ENCODE measurements around the gene FAM216B. TPM values are rescaled to one million over a fixed set of nuclear protein-coding genes. Genes with fewer than 3 reads are reported as not detected.

The FAM216B gene
- polyA plus RNA-seq, result under 1 TPM in 3 of 4 donors, not detected in 1; 0.09 to 0.27 (median 0.12) TPM
- long read RNA-seq, donor 1, result 0 reads
- long read RNA-seq, donor 2, result 0 reads
- long read RNA-seq, donor 3, result 0 reads
- long read RNA-seq, donor 4, result 0 reads
- long read RNA-seq, donor 5, result 0 reads
- long read RNA-seq, donor 6, result 0 reads
- long read RNA-seq, donor 7, result 0 reads
- long read RNA-seq, donor 8, result 0 reads
- long read RNA-seq, donor 9, result 0 reads
- long read RNA-seq, donor 10, result 0 reads

DNA sequence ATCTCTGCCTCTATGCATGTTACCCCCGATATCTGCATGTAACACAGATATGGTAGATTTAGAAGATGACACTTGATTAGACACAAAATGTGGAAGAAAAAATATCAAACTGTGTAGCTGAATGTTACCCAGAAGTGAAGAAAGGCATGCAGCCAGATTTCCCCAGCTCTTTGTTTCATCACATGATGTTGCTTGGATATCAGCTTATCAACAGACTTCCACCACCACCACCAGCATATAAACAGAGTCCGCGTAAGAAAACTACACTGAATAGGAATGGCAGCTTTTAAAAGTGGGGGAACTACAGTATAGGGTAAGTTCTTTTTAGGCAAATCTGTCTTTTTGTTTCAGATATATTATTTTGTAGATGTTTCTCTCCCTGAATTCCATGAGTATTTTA lies at the start of gene FAM216B:
Gene FAM216B (plus strand): TSS at position 233 of the 400 bp plus-strand sequence. CDS start 2,484 bp downstream, outside the sequence.
- 68 to 91% (median 88%) methylated on average over 3 of the region's 3 CpGs for WGBS, 3 donors
- no peaks in the 10 kb centered on the region for H3K27me3 ChIP-seq (ENCODE audit: control insufficient read depth in 3 of 3, insufficient read depth in 3 of 3, low read length in 3 of 3)
- no peak within 1 kb of the TSS for H3K27ac ChIP-seq (ENCODE audit: low read depth in 1 of 3, low read length in 2 of 3)
- FAIRE-seq (no peak), DNase-seq (no peak)
- H3K36me3 ChIP-seq (ENCODE audit: control insufficient read depth in 3 of 3, insufficient read depth in 2 of 3, low read depth in 1 of 3, low read length in 3 of 3), result no peaks in the 10 kb centered on the region
- no peaks in the 10 kb centered on the region for H3K9me3 ChIP-seq (ENCODE audit: control insufficient read depth in 2 of 2, insufficient read depth in 1 of 2, low read depth in 1 of 2, low read length in 1 of 2)
- H3K4me3 ChIP-seq (ENCODE audit: low read depth in 1 of 3, low read length in 3 of 3), result no peak within 1 kb of the TSS
- H3K4me1 ChIP-seq (ENCODE audit: control insufficient read depth in 3 of 3, insufficient read depth in 2 of 3, low read depth in 1 of 3, low read length in 2 of 3), result no peaks in the 10 kb centered on the region

- DNase-seq, result no peak
- H3K4me1 ChIP-seq (ENCODE audit: control insufficient read depth in 3 of 3, insufficient read depth in 2 of 3, low read depth in 1 of 3, low read length in 2 of 3), result no peaks in the 10 kb centered on the region
- no peak overlapping the region for H3K4me3 ChIP-seq (ENCODE audit: low read depth in 1 of 3, low read length in 3 of 3)
- no peaks in the 10 kb centered on the region for H3K27me3 ChIP-seq (ENCODE audit: control insufficient read depth in 3 of 3, insufficient read depth in 3 of 3, low read length in 3 of 3)
- H3K27ac ChIP-seq (ENCODE audit: low read depth in 1 of 3, low read length in 2 of 3), result no peak overlapping the region
- FAIRE-seq, result no peak
- H3K36me3 ChIP-seq (ENCODE audit: control insufficient read depth in 3 of 3, insufficient read depth in 2 of 3, low read depth in 1 of 3, low read length in 3 of 3), result no peaks in the 10 kb centered on the region
- no peaks in the 10 kb centered on the region for H3K9me3 ChIP-seq (ENCODE audit: control insufficient read depth in 2 of 2, insufficient read depth in 1 of 2, low read depth in 1 of 2, low read length in 1 of 2)
These were observed 49.3 kb upstream of the FAM216B start for GRCh38 chr13:42732073-42732472.

- H3K4me3 ChIP-seq (ENCODE audit: low read depth in 1 of 3, low read length in 3 of 3), result no peak overlapping the region
- no peak overlapping the region for H3K27ac ChIP-seq (ENCODE audit: low read depth in 1 of 3, low read length in 2 of 3)
- no peak for FAIRE-seq
- no peaks in the 10 kb centered on the region for H3K4me1 ChIP-seq (ENCODE audit: control insufficient read depth in 3 of 3, insufficient read depth in 2 of 3, low read depth in 1 of 3, low read length in 2 of 3)
- H3K9me3 ChIP-seq (ENCODE audit: control insufficient read depth in 2 of 2, insufficient read depth in 1 of 2, low read depth in 1 of 2, low read length in 1 of 2), result no peaks in the 10 kb centered on the region
- no peaks in the 10 kb centered on the region for H3K27me3 ChIP-seq (ENCODE audit: control insufficient read depth in 3 of 3, insufficient read depth in 3 of 3, low read length in 3 of 3)
- 86 to 91% (median 90%) methylated on average over 2 of the region's 2 CpGs for WGBS, 3 donors
- no peaks in the 10 kb centered on the region for H3K36me3 ChIP-seq (ENCODE audit: control insufficient read depth in 3 of 3, insufficient read depth in 2 of 3, low read depth in 1 of 3, low read length in 3 of 3)
- no peak for DNase-seq
These were observed 48.3 kb upstream of the FAM216B start for GRCh38 chr13:42733046-42733445.

DNA sequence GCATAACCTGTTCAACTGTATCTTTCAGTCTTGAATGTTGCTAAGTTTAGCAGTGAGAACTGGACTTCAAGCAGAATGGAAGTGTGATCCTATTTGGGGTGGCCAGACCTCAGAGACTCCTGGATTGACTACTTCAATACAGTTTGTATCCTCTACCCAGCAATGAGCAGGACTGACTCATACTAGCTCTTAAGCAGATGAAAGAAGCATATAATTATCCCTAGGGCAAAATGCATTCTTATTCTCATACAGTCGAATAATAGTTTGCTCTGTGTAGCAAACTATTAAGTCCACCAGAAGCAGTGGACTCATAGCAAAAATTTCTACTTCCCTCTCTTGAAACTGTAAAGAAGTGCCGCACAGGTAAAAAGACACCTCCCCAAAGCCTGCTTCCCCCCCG lies 46.4 kb upstream of the FAM216B start:
- no peaks in the 10 kb centered on the region for H3K36me3 ChIP-seq (ENCODE audit: control insufficient read depth in 3 of 3, insufficient read depth in 2 of 3, low read depth in 1 of 3, low read length in 3 of 3)
- no peaks in the 10 kb centered on the region for H3K9me3 ChIP-seq (ENCODE audit: control insufficient read depth in 2 of 2, insufficient read depth in 1 of 2, low read depth in 1 of 2, low read length in 1 of 2)
- 84 to 87% (median 85%) methylated on average over 3 of the region's 3 CpGs for WGBS, 3 donors
- H3K27me3 ChIP-seq (ENCODE audit: control insufficient read depth in 3 of 3, insufficient read depth in 3 of 3, low read length in 3 of 3), result no peaks in the 10 kb centered on the region
- H3K4me1 ChIP-seq (ENCODE audit: control insufficient read depth in 3 of 3, insufficient read depth in 2 of 3, low read depth in 1 of 3, low read length in 2 of 3), result no peaks in the 10 kb centered on the region
- H3K27ac ChIP-seq (ENCODE audit: low read depth in 1 of 3, low read length in 2 of 3), result no peak overlapping the region
- H3K4me3 ChIP-seq (ENCODE audit: low read depth in 1 of 3, low read length in 3 of 3), result no peak overlapping the region
- FAIRE-seq, result no peak
- DNase-seq, result no peak

GRCh38 chr13:42740753-42741152 lies 40.6 kb upstream of the FAM216B start:
- DNase-seq (peak; percentile 32 to 43), FAIRE-seq (no peak)
- Histone ChIP-seq H3K27me3 (ENCODE audit: control insufficient read depth in 3 of 3, insufficient read depth in 3 of 3, low read length in 3 of 3) (no peaks in the 10 kb centered on the region), H3K36me3 (ENCODE audit: control insufficient read depth in 3 of 3, insufficient read depth in 2 of 3, low read depth in 1 of 3, low read length in 3 of 3) (no peaks in the 10 kb centered on the region), H3K4me3 (ENCODE audit: low read depth in 1 of 3, low read length in 3 of 3) (no peak overlapping the region), H3K27ac (ENCODE audit: low read depth in 1 of 3, low read length in 2 of 3) (no peak overlapping the region), H3K9me3 (ENCODE audit: control insufficient read depth in 2 of 2, insufficient read depth in 1 of 2, low read depth in 1 of 2, low read length in 1 of 2) (no peaks in the 10 kb centered on the region), H3K4me1 (ENCODE audit: control insufficient read depth in 3 of 3, insufficient read depth in 2 of 3, low read depth in 1 of 3, low read length in 2 of 3) (no peaks in the 10 kb centered on the region)
- 3 to 30% (median 14%) methylated on average over 1 of the region's 1 CpG for WGBS, 3 donors

GRCh38 chr13:42741914-42742313 lies 39.5 kb upstream of the FAM216B start:
- 67 to 84% (median 82%) methylated on average over 2 of the region's 2 CpGs for WGBS, 3 donors
- FAIRE-seq, result no peak
- DNase-seq, result no peak
- Histone ChIP-seq H3K4me3 (ENCODE audit: low read depth in 1 of 3, low read length in 3 of 3) (no peak overlapping the region), H3K27me3 (ENCODE audit: control insufficient read depth in 3 of 3, insufficient read depth in 3 of 3, low read length in 3 of 3) (no peaks in the 10 kb centered on the region), H3K4me1 (ENCODE audit: control insufficient read depth in 3 of 3, insufficient read depth in 2 of 3, low read depth in 1 of 3, low read length in 2 of 3) (no peaks in the 10 kb centered on the region), H3K27ac (ENCODE audit: low read depth in 1 of 3, low read length in 2 of 3) (no peak overlapping the region), H3K9me3 (ENCODE audit: control insufficient read depth in 2 of 2, insufficient read depth in 1 of 2, low read depth in 1 of 2, low read length in 1 of 2) (no peaks in the 10 kb centered on the region), H3K36me3 (ENCODE audit: control insufficient read depth in 3 of 3, insufficient read depth in 2 of 3, low read depth in 1 of 3, low read length in 3 of 3) (no peaks in the 10 kb centered on the region)

DNA sequence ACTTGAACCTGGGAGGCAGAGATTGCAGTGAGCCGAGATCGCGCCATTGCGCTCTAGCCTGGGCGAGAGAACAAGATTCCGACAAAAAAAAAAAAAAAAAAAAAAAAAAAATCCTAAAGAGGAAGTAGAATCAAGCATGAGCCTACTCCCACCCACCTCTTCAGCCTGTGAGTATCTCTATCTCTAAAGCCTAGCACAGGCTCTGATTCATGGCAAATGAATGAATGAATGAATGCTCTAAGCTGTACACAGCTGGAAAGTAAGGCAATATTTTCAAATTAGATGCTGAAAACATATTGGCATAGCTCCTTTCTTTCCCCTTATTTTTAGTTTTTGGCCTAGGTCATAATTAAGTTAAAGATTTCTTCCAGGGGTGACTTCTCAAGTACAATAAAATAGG lies 35.7 kb upstream of the FAM216B start:
- DNase-seq (no peak), FAIRE-seq (no peak)
- H3K4me3 ChIP-seq (ENCODE audit: low read depth in 1 of 3, low read length in 3 of 3), result no peak overlapping the region
- H3K36me3 ChIP-seq (ENCODE audit: control insufficient read depth in 3 of 3, insufficient read depth in 2 of 3, low read depth in 1 of 3, low read length in 3 of 3), result no peaks in the 10 kb centered on the region
- no peaks in the 10 kb centered on the region for H3K9me3 ChIP-seq (ENCODE audit: control insufficient read depth in 2 of 2, insufficient read depth in 1 of 2, low read depth in 1 of 2, low read length in 1 of 2)
- H3K4me1 ChIP-seq (ENCODE audit: control insufficient read depth in 3 of 3, insufficient read depth in 2 of 3, low read depth in 1 of 3, low read length in 2 of 3), result no peaks in the 10 kb centered on the region
- H3K27me3 ChIP-seq (ENCODE audit: control insufficient read depth in 3 of 3, insufficient read depth in 3 of 3, low read length in 3 of 3), result no peaks in the 10 kb centered on the region
- H3K27ac ChIP-seq (ENCODE audit: low read depth in 1 of 3, low read length in 2 of 3), result no peak overlapping the region
- WGBS, 3 donors, result 92 to 100% (median 95%) methylated on average over 6 of the region's 6 CpGs

GRCh38 chr13:42746866-42747265 lies 34.5 kb upstream of the FAM216B start:
- peak overlapping the region in 1 of 3 donors; percentile 18 for H3K27ac ChIP-seq (ENCODE audit: low read depth in 1 of 3, low read length in 2 of 3)
- WGBS, 3 donors, result 68 to 75% (median 72%) methylated on average over 2 of the region's 2 CpGs
- FAIRE-seq, result no peak

GRCh38 chr13:42747399-42747873 lies 33.9 kb upstream of the FAM216B start:
- FAIRE-seq (no peak), DNase-seq (peak in 1 of 2 donors; percentile 12)
- Histone ChIP-seq H3K4me3 (ENCODE audit: low read depth in 1 of 3, low read length in 3 of 3) (no peak overlapping the region), H3K27me3 (ENCODE audit: control insufficient read depth in 3 of 3, insufficient read depth in 3 of 3, low read length in 3 of 3) (no peaks in the 10 kb centered on the region), H3K27ac (ENCODE audit: low read depth in 1 of 3, low read length in 2 of 3) (peak overlapping the region in 1 of 3 donors; percentile 22), H3K4me1 (ENCODE audit: control insufficient read depth in 3 of 3, insufficient read depth in 2 of 3, low read depth in 1 of 3, low read length in 2 of 3) (no peaks in the 10 kb centered on the region), H3K9me3 (ENCODE audit: control insufficient read depth in 2 of 2, insufficient read depth in 1 of 2, low read depth in 1 of 2, low read length in 1 of 2) (no peaks in the 10 kb centered on the region), H3K36me3 (ENCODE audit: control insufficient read depth in 3 of 3, insufficient read depth in 2 of 3, low read depth in 1 of 3, low read length in 3 of 3) (no peaks in the 10 kb centered on the region)
- 45 to 50% (median 47%) methylated on average over 4 of the region's 4 CpGs for WGBS, 3 donors

More at GRCh38 chr13:42746866-42747265, 34.5 kb upstream of the FAM216B start:
- H3K9me3 ChIP-seq (ENCODE audit: control insufficient read depth in 2 of 2, insufficient read depth in 1 of 2, low read depth in 1 of 2, low read length in 1 of 2), result no peaks in the 10 kb centered on the region
- DNase-seq, result no peak
- no peaks in the 10 kb centered on the region for H3K36me3 ChIP-seq (ENCODE audit: control insufficient read depth in 3 of 3, insufficient read depth in 2 of 3, low read depth in 1 of 3, low read length in 3 of 3)
- H3K27me3 ChIP-seq (ENCODE audit: control insufficient read depth in 3 of 3, insufficient read depth in 3 of 3, low read length in 3 of 3), result no peaks in the 10 kb centered on the region
- no peaks in the 10 kb centered on the region for H3K4me1 ChIP-seq (ENCODE audit: control insufficient read depth in 3 of 3, insufficient read depth in 2 of 3, low read depth in 1 of 3, low read length in 2 of 3)
- no peak overlapping the region for H3K4me3 ChIP-seq (ENCODE audit: low read depth in 1 of 3, low read length in 3 of 3)

Data from small intestine (tissue), 16 donors.